Smooth muscle cell (in vitro differentiated cells): Measurements from ENCODE around the gene YEATS2. TPM values are rescaled to one million over a fixed set of nuclear protein-coding genes. Genes with fewer than 3 reads are reported as not detected.

Experiments used
- DNase-seq: peaks from one replicate; lab custom pipeline; 2025; ENCODE audit not compliant: unreplicated experiment; lab: John Stamatoyannopoulos, UW
- H2AFZ ChIP-seq: fragments of 200-600 bp; sonication (generic); 2 replicates; pipeline ENCODE4 v1.6.0; 2016; ENCODE audit warnings: antibody characterized with exemption, low read depth, mild to moderate bottlenecking
- H3F3A ChIP-seq: fragments of 200-600 bp; sonication (generic); 2 replicates; pipeline ENCODE4 v1.6.0; 2017; ENCODE audit warnings: antibody characterized with exemption, low read depth
- H3K27ac ChIP-seq: fragments of 200-600 bp; sonication (generic); 2 replicates; pipeline ENCODE4 v1.5.1; 2016; ENCODE audit warnings: low read depth, mild to moderate bottlenecking
- H3K27me3 ChIP-seq: fragments of 200-600 bp; sonication (generic); 2 replicates; pipeline ENCODE4 v1.6.1; 2016; ENCODE audit warnings: low read depth, mild to moderate bottlenecking
- H3K36me3 ChIP-seq: fragments of 200-600 bp; sonication (generic); 2 replicates; pipeline ENCODE4 v1.5.1; 2016; ENCODE audit warnings: low read depth
- H3K4me1 ChIP-seq: fragments of 200-600 bp; sonication (generic); 2 replicates; pipeline ENCODE4 v1.5.1; 2016; ENCODE audit warnings: low read depth
- H3K4me2 ChIP-seq: fragments of 200-600 bp; sonication (generic); 2 replicates; pipeline ENCODE4 v1.6.0; 2016; ENCODE audit warnings: mild to moderate bottlenecking
- H3K4me3 ChIP-seq: fragments of 200-600 bp; sonication (generic); 2 replicates; pipeline ENCODE4 v1.5.1; 2016; ENCODE audit warnings: mild to moderate bottlenecking
- H3K79me2 ChIP-seq: fragments of 200-600 bp; sonication (generic); 2 replicates; pipeline ENCODE4 v1.6.0; 2016; ENCODE audit warnings: low read depth, mild to moderate bottlenecking
- H3K9ac ChIP-seq: fragments of 200-600 bp; sonication (generic); 2 replicates; pipeline ENCODE4 v1.6.0; 2016; ENCODE audit warnings: low read depth
- H3K9me3 ChIP-seq: fragments of 200-600 bp; sonication (generic); replicated peaks from 2 replicates; pipeline ENCODE4 v1.5.1; 2016; ENCODE audit warnings: low read depth
- H4K20me1 ChIP-seq: fragments of 200-600 bp; sonication (generic); 2 replicates; pipeline ENCODE4 v1.6.0; 2016; ENCODE audit warnings: low read depth
- CTCF ChIP-seq: fragments of 200-600 bp; sonication (generic); IDR thresholded peaks from 2 replicates; pipeline ENCODE4 v1.5.1; 2017; ENCODE audit warnings: borderline replicate concordance, mild to moderate bottlenecking, antibody characterized with exemption; ENCODE audit not compliant: insufficient read depth, poor library complexity, severe bottlenecking
- WGBS: methylation state at CpG from one replicate; pipeline ENCODE4 v1.1.7; 2016; ENCODE audit warnings: low lambda C conversion rate; 5-methylcytosine and 5-hydroxymethylcytosine counted together
- polyA plus RNA-seq: library from polyadenylated mRNA; unstranded; fragments of >200 nt; fragmentation: Nextera tagmentation; extraction: Ambion mirVana; gene quantifications from 2 replicates; pipeline ENCODE4 v1.2.1, GENCODE V29; 2016
- total RNA-seq: library from RNA; depleted of rRNA; stranded (reverse); fragments of >200 nt; gene quantifications from 2 replicates; pipeline ENCODE4 v1.2.3, GENCODE V29; 2014

YEATS2 gene
- total and polyA plus RNA-seq, 2 experiments from 2014 or later: 19.9 to 30.4 TPM

GRCh38 chr3:183654727-183655126 is 42.9 kb upstream of the YEATS2 start:
- Histone ChIP-seq H3K9ac (no peak overlapping the region), H3K4me1 (no peaks in the 10 kb centered on the region), H3K4me2 (no peak overlapping the region), H3K9me3 (peaks cover 43% of the 10 kb centered on the region), H3F3A (no peaks in the 10 kb centered on the region), H4K20me1 (peaks cover 5% of the 10 kb centered on the region), H3K27me3 (no peaks in the 10 kb centered on the region), H3K79me2 (no peaks in the 10 kb centered on the region), H2AFZ (no peak overlapping the region), H3K4me3 (no peak overlapping the region), H3K36me3 (peaks cover 43% of the 10 kb centered on the region), H3K27ac (no peak overlapping the region)
- DNase-seq: no peak
- no peak for TF ChIP-seq CTCF
- WGBS: 100% methylated on average over 1 of the region's 1 CpG

GRCh38 chr3:183662099-183662498 is 35.5 kb upstream of the YEATS2 start:
- H3K9ac ChIP-seq: no peak overlapping the region
- H3K27me3 ChIP-seq: no peaks in the 10 kb centered on the region
- H3F3A ChIP-seq: no peaks in the 10 kb centered on the region
- no peaks in the 10 kb centered on the region for H3K9me3 ChIP-seq
- no peaks in the 10 kb centered on the region for H3K79me2 ChIP-seq
- H4K20me1 ChIP-seq: peaks cover 25% of the 10 kb centered on the region
- 79% methylated on average over 3 of the region's 3 CpGs for WGBS
- no peak for TF ChIP-seq CTCF
- no peak overlapping the region for H3K4me3 ChIP-seq
- DNase-seq: no peak
- peaks cover 17% of the 10 kb centered on the region for H3K36me3 ChIP-seq
- H3K4me2 ChIP-seq: no peak overlapping the region
- no peaks in the 10 kb centered on the region for H3K4me1 ChIP-seq
- no peak overlapping the region for H3K27ac ChIP-seq
- H2AFZ ChIP-seq: no peak overlapping the region

DNA sequence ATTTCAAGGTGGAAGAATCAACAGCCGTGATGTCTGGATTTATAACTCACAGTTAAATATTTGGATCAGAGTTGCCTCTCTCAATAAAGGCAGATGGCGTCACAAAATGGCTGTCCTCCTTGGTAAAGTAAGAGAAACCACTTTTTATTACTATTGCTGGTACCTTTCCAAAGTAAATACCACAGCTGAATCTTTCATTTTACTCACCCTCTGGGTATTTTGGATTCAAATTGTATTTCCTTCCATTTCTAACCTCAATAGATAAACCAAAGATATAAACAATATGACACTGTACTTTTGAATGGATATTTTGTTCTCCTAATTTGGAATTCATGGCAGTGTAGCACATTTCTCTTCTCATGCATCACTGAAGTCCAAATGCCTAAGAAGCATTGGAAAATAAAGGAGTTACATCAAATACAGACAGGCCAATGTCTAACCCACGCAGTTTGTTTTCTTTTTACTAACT is 32.6 kb upstream of the YEATS2 start:
- Histone ChIP-seq H3K9me3 (no peaks in the 10 kb centered on the region), H3K27ac (no peak overlapping the region), H2AFZ (no peak overlapping the region), H3F3A (no peaks in the 10 kb centered on the region), H3K9ac (no peak overlapping the region), H3K4me1 (no peaks in the 10 kb centered on the region), H3K79me2 (no peaks in the 10 kb centered on the region), H3K27me3 (no peaks in the 10 kb centered on the region), H3K4me2 (no peak overlapping the region), H3K4me3 (no peak overlapping the region), H4K20me1 (peaks cover 19% of the 10 kb centered on the region), H3K36me3 (peaks cover 10% of the 10 kb centered on the region)
- 95% methylated on average over 3 of the region's 3 CpGs for WGBS
- TF ChIP-seq CTCF: no peak
- DNase-seq: no peak

DNA sequence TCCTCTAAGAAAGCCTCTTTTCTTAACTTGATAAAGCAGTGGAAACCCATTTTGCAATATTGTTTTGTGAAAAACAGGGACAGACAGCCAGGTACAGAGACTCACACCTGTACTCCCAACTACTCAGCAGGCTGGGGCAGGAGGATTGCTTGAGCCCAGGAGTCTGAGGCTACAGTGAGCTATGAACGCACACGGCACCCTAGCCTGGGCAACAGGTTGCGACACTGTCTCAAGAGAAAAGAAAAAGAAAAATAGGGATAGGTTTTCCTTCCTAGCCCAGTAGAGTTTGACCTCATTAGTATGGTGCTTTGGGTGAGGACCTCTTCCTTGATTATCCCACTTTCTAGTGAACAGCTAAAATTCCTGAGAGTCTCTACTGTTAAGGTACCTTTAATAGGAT is 17.5 kb upstream of the YEATS2 start:
- Histone ChIP-seq H3K27me3 (no peaks in the 10 kb centered on the region), H3K4me2 (no peak overlapping the region), H3K9me3 (no peaks in the 10 kb centered on the region), H3K27ac (no peak overlapping the region), H3K4me1 (no peaks in the 10 kb centered on the region), H4K20me1 (no peaks in the 10 kb centered on the region), H3F3A (no peaks in the 10 kb centered on the region), H3K36me3 (no peaks in the 10 kb centered on the region), H3K4me3 (no peak overlapping the region), H3K9ac (no peak overlapping the region), H3K79me2 (no peaks in the 10 kb centered on the region), H2AFZ (no peak overlapping the region)
- no peak for TF ChIP-seq CTCF
- WGBS: 98% methylated on average over 3 of the region's 3 CpGs
- no peak for DNase-seq
